NCI-H345 (cell line): ENCODE results near the gene P2RX4.
"Not testable (repeated sequence)": the region's sequence is repeated elsewhere in the genome, so short reads cannot be mapped to it uniquely, and the experiment has no call there.

Source experiments
- DNase-seq: peaks from one replicate; lab custom pipeline; 2025; lab: John Stamatoyannopoulos, UW

Gene P2RX4

DNA sequence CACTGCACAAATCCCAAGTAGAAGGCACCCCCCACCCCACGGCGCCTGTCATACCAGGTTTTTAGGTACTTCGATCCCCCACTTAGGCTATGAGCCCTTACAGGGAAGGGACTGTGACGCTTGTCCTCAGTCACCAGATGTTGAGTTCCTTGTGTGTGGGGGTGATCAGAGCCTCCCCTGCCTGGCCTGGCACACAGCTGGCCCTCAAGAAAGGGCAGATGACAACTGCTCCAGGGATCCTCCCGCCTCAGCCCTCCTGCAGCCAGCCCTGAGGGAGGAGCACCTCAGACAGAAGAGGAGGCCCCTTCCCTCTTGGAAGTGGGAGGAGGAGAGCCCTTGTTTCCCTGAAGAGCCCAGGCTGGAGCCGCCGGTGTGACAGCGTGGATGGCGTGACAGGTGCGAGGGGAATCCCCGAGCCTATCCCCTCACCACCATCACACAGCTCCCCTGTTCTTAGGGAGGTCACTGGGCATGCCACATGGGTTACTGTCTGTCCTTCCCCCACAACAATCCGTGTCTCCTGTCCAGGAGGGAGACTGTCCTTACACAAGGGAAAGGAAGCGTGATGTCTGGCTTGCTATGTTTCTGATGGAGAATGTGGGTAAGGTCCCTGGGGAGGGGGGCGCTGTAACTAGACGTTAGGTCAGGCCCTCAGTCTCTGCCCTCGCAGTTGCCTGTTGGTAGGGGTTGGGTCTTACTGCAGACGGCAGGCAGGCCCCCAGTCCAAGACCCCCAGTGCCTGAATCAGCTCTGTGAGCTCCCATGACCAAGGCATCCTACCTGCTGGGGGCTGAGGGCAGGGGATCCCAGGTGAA, 31.4 kb downstream of the P2RX4 start:
- DNase-seq, result no peak

- no peak for DNase-seq
These were observed 35.1 kb downstream of the P2RX4 start for GRCh38 chr12:121245031-121245430.

- DNase-seq, result no peak
These were observed 36.0 kb downstream of the P2RX4 start for GRCh38 chr12:121245951-121246350.

GRCh38 chr12:121246893-121247557, 37.1 kb downstream of the P2RX4 start:
- no peak for DNase-seq

GRCh38 chr12:121248622-121249021, 38.7 kb downstream of the P2RX4 start:
- no peak for DNase-seq

GRCh38 chr12:121250359-121250758, 40.4 kb downstream of the P2RX4 start:
- DNase-seq, result no peak

DNA sequence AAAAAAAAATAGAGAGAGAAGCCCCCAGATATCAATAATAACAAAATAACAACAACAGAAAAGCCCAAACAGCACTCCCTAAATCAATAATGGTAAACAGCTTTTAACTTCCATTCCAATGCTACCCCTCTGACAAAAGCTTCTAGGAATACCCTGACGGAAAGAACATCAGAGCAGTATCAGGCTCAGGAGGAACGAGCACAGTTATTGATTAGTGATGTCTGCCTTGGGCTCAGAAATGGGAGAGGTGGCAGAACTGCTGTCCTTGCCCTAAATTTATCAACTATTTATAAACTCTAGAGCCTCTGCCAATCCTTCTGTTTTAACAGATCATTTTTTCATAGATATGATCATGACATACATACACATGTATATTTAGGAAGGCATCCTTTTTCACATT, 41.9 kb downstream of the P2RX4 start:
- no peak for DNase-seq

DNA sequence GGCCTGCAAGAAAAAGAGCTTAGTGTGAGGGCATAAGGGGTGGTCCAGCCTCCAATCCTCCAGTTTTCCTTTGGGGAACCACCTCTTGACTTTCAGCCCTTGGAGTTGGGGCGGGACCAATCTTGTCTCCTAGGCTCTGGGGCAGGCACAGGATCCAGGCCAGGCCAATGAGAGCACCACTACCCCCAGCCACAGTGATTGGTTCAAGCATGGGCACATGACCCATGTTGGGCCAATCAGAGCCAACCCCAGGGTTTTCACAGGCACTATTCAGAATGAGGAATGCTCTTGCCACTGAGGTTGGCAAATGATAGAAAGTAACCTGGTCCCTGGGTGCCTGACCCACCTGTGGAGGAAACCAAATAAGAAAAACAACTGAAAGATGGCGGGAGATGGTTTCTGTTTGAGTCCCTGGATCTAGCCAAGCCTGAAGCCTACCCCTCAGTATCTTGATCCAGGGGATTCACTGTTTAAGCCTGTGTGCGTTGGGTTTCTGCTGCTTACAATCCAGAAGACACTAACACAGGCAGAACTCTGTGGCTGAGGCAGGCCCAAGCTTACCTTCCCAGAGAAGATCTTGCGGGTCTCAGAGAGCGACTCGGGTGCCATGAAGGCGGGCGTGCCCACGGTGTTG, 42.9 kb downstream of the P2RX4 start:
- no peak for DNase-seq

GRCh38 chr12:121253638-121254335, 43.9 kb downstream of the P2RX4 start:
- no peak for DNase-seq

- DNase-seq, result no peak
These were observed 45.5 kb downstream of the P2RX4 start for GRCh38 chr12:121255433-121255832.

GRCh38 chr12:121257704-121258449, 47.9 kb downstream of the P2RX4 start:
- not testable (repeated sequence) for DNase-seq

DNA sequence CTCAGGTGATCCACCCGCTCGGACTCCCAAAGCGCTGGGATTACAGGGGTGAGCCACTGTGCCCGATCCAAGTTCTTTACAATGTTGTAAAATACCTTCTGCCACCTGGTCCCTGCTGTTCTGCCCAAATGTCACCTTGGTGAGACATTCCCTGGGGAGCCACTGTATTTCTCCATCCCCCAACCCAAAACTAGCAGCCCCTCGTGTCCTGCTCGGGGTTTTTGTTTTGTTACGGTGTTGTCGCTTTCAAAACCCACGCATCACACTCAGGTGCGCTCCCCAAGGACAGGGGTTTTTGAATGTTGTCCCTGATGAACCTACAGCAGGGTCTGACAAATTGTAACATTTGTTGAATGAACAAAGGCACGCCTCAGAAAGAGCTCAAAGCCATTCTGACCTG, 49.1 kb downstream of the P2RX4 start:
- DNase-seq, result no peak

DNA sequence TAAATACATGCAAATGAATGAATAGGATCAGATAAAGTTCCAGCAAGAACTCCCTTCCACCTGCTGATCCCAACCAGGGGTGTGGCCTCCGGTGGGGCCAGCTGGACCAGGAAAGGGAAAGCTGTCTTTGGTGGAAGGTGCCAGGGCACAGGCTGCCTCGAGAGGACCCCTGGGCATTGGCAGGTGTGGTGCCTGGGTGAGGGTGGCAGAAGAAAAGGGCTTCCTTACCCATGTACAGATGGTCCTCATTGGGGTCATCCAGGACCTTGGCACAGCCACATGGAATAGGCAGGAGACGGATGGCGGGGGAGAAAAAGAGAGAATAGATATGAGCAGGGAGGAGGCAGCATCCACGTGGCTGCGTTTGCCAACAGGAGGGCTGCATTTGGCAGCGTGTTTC, 50.2 kb downstream of the P2RX4 start:
- DNase-seq, result no peak

DNA sequence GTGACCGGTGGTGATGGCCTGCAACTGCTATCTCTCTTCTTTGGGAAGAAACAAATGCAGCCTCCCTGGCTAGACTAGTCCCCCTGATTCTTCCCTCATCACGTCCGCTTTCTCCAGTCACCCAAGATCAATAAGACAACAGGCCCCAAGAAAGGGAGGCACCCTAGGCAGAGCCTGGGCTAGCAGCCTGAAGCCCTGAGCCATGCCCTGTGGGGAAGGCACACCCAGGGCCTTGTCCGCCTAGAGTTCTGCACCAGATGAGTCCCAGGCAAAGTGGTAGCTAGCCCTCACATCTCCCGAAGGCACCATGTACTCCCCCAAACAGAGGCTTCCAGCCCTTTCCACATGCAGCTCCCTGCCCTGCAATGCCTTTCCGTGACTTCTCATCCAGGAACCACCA, 51.5 kb downstream of the P2RX4 start:
- no peak for DNase-seq

- no peak for DNase-seq
These were observed 53.4 kb downstream of the P2RX4 start for GRCh38 chr12:121263206-121263935.

GRCh38 chr12:121264135-121264534, 54.2 kb downstream of the P2RX4 start:
- DNase-seq, result no peak

DNA sequence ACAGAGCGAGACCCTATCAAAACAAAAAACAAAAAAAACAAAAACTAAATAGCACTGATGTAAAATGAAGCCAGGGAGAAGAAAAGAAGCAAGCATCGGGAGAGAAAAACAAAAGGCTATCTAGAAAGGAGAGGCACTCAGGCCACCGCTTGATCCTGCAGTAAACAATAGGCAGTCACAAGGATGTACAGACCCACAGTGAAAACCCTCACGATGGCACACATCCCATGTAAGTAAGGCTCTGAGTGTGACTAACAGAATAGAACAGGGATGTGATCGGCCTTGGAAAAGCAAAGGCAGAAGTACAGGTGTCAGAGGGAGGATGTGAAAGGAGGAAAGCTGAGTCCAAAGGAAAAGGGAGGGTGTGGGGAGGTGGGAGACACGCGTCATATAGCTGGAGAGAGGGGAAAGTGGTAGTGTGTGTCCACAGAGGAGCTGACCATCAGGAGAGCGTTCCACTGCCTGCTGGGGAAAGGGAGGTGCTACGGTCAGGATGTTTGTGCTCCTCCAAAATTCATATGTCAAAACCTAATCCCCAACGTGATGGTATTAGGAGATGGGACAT, 55.1 kb downstream of the P2RX4 start:
- DNase-seq, result no peak

GRCh38 chr12:121267822-121268221, 57.9 kb downstream of the P2RX4 start:
- DNase-seq, result no peak

- no peak for DNase-seq
These were observed 63.5 kb downstream of the P2RX4 start for GRCh38 chr12:121273364-121273896.

DNA sequence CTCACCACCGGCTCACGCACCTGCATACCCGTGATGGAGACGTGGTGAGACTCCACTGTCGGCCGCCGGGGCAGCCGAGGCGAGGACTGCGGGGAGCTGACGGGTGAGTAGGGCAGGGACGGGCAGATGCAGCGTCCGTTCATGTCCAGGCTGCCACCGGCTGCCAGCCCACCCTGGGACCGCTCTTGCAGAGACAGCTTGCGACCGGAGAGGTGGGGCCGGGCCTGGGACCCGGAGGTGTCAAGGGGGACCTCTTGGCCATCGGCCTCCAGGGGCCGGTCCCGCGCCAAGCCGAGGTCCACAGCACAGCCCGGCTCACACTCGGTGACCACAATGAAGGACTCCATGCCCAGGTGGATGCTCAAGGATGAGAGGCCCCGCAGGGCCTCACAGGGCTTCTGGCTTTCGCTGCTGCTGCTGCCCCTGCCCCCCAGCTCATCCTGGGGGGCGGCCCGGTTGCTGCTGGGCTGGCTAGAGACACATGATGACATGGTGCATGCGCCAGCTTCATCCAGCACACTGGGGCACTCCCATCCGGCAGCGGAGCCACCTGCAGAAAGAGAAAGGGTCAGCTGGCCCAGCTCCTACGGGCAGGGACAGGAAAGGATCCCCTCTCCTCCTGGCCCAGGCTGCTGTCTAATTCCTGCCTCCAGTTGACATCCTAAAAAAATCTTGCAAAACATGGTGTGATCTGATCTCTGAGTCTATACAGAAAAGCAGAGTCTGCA, 64.3 kb downstream of the P2RX4 start:
- DNase-seq, result no peak
